H1 (cell line): Measurements from ENCODE around the gene ZBTB7B. TPM values are rescaled to one million over a fixed set of nuclear protein-coding genes. Genes with fewer than 3 reads are reported as not detected.

Experiments
- ATF2 ChIP-seq: IDR thresholded peaks from 2 replicates; pipeline ENCODE4 v1.6.1; 2012; ENCODE audit warnings: low read length, inconsistent platforms
- BACH1 ChIP-seq: IDR thresholded peaks from 2 replicates; pipeline ENCODE4 v1.6.1; 2012; ENCODE audit warnings: low read length, improper control_type of control experiment
- BCL11A ChIP-seq, 2 experiments: IDR thresholded peaks; one replicate each; pipeline ENCODE4 v1.6.1; 2011; ENCODE audit warnings: low read depth in 2 of 2, low read length in 2 of 2, mild to moderate bottlenecking in 2 of 2
- CBX8 ChIP-seq: fragments of 300-800, 300-1000 bp; sonication (generic); IDR thresholded peaks from 2 replicates; pipeline ENCODE4 v1.7.1; 2016; ENCODE audit warnings: low read depth, low read length, borderline replicate concordance
- CHD1 ChIP-seq: IDR thresholded peaks from 2 replicates; pipeline ENCODE4 v1.6.1; 2012; ENCODE audit warnings: low read depth, low read length, improper control_type of control experiment
- EGR1 ChIP-seq: IDR thresholded peaks from 2 replicates; pipeline ENCODE4 v1.6.1; 2011; ENCODE audit warnings: low read depth, low read length, borderline replicate concordance
- EZH2 ChIP-seq: fragments of 200-600 bp; sonication (generic); IDR thresholded peaks from 2 replicates; pipeline ENCODE4 v1.7.1; 2012; ENCODE audit warnings: low read depth, mild to moderate bottlenecking, moderate library complexity, low read length, inconsistent platforms; ENCODE audit not compliant: severe bottlenecking
- FOSL1 ChIP-seq: IDR thresholded peaks from 2 replicates; pipeline ENCODE4 v1.6.1; 2011; ENCODE audit warnings: mild to moderate bottlenecking, low read depth, low read length, moderate library complexity; ENCODE audit not compliant: insufficient read depth
- GABPA ChIP-seq: IDR thresholded peaks from 2 replicates; pipeline ENCODE4 v1.6.1; 2011; ENCODE audit warnings: mild to moderate bottlenecking, low read length, moderate library complexity, borderline replicate concordance; ENCODE audit not compliant: insufficient read depth
- KDM1A ChIP-seq: fragments of 200-600, 300-600 bp; sonication (generic); IDR thresholded peaks from 2 replicates; pipeline ENCODE4 v1.7.1; 2016; ENCODE audit warnings: mild to moderate bottlenecking, low read length, borderline replicate concordance
- NANOG ChIP-seq: IDR thresholded peaks from 2 replicates; pipeline ENCODE4 v1.6.1; 2011; ENCODE audit warnings: low read length, low read depth, mild to moderate bottlenecking, inconsistent platforms; ENCODE audit not compliant: insufficient read depth, poor library complexity, severe bottlenecking
- RAD21 ChIP-seq, 2 experiments: IDR thresholded peaks in 1 of 2; conservative IDR thresholded peaks in 1 of 2; 2 replicates each; pipeline ENCODE4 v1.6.1; 2011; ENCODE audit warnings: low read depth in 2 of 2, low read length in 2 of 2, improper control_type of control experiment in 1 of 2, inconsistent platforms in 1 of 2, mild to moderate bottlenecking in 1 of 2, moderate library complexity in 1 of 2
- RBBP5 ChIP-seq: IDR thresholded peaks from 2 replicates; pipeline ENCODE4 v1.7.1; 2012; ENCODE audit warnings: low read depth, mild to moderate bottlenecking, inconsistent platforms, low read length, moderate library complexity, borderline replicate concordance
- RNF2 ChIP-seq: fragments of 200-900, 300-1000 bp; sonication (generic); IDR thresholded peaks from 2 replicates; pipeline ENCODE4 v1.7.1; 2016; ENCODE audit warnings: borderline replicate concordance, low read depth, mild to moderate bottlenecking, antibody characterized with exemption, low read length; ENCODE audit not compliant: poor library complexity, severe bottlenecking; ENCODE audit errors: missing control alignments
- SIN3A ChIP-seq, 2 experiments: IDR thresholded peaks in 1 of 2; conservative IDR thresholded peaks in 1 of 2; 2 replicates each; pipeline ENCODE4 v1.6.1; 2011 to 2012; ENCODE audit warnings: low read length in 2 of 2, improper control_type of control experiment in 1 of 2, low read depth in 1 of 2, mild to moderate bottlenecking in 1 of 2
- SIRT6 ChIP-seq: IDR thresholded peaks from one replicate; pipeline ENCODE4 v1.7.1; 2012; ENCODE audit warnings: low read length, inconsistent platforms
- SIX5 ChIP-seq: IDR thresholded peaks from 2 replicates; pipeline ENCODE4 v1.6.1; 2011; ENCODE audit warnings: mild to moderate bottlenecking, low read depth, low read length
- TCF12 ChIP-seq: IDR thresholded peaks from 2 replicates; pipeline ENCODE4 v1.6.1; 2011; ENCODE audit warnings: low read depth, mild to moderate bottlenecking, low read length
- USF2 ChIP-seq: IDR thresholded peaks from 2 replicates; pipeline ENCODE4 v1.6.1; 2011; ENCODE audit warnings: low read length, improper control_type of control experiment
- polyA plus RNA-seq, 7 experiments: library from polyadenylated mRNA; depleted of rRNA in 3 of 7; stranded (reverse) in 5 of 7; unstranded in 2 of 7; fragments of >200 nt in 5 of 7; fragments of 200-250 nt in 2 of 7; gene quantifications; 1 replicate in 5 of 7; 2 replicates in 1 of 7; 4 replicates in 1 of 7; pipeline versions ENCODE4 v1.2.1 to v1.2.3, GENCODE V29; 2011 to 2013; ENCODE audit warnings: missing spikeins in 2 of 7, mixed read lengths in 2 of 7
- total RNA-seq: library from RNA; stranded (reverse); fragmentation: NEBNext Ultra II Directional; extraction: Animal tissue kit (Norgen Biotek cat#: 25700); gene quantifications from 2 replicates; pipeline ENCODE4 v1.2.1, GENCODE V29; 2021

The ZBTB7B gene
- total and polyA plus RNA-seq, 2 of the 8 experiments (the other 6 are each of a cell fraction or from before 2014, with no cell fraction given) = 24.5 to 36.9 TPM

DNA sequence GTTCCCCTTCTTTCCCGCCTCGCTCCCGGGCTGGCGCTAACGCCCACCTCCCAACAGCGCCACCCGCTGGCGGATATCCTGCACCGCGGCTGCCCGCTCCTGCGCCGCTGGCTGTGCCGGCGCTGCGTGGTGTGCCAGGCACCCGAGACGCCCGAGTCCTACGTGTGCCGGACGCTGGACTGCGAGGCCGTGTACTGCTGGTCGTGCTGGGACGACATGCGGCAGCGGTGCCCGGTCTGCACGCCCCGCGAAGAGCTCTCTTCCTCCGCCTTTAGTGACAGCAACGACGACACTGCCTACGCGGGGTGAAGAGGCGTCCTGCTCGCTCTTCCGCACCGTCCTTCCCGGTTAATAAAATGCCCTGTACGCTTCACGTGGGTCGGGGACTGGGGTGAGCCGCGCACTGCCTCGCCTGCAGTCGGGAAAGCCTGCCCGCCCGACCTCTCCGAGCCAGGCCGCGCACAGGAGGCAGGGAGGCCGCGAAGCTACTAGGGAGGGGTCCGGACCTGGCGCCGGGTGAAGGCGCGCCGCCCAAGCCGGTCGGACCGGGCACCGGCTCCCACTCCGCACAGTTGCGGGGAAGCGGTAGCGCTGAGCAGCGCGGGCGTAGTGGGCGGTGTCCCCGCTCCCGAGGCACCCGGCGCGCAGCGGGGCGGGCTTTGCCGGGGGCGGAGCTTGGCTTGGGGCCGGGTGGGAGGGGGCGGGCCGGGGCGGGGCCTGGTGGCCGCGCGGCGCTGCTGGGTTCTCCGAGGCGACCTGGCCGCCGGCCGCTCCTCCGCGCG, 48.1 kb downstream of the ZBTB7B start, which contains the start of gene ADAM15 (continued):
- TF ChIP-seq TCF12 (no peak), KDM1A (no peak), ATF2 (0 out of 2 replicates have a peak, but pooled peaks have one; percentile 37), RBBP5 (0 out of 2 replicates have a peak, but pooled peaks have one; percentile 28), CBX8 (no peak), NANOG (no peak), SIX5 (no peak), GABPA (peak; percentile 52; the same call in 1 of the 2 replicates), RAD21 (IDR thresholded peaks at IDR 0.05 in 1 of 2, conservative IDR thresholded peaks at IDR 0.05 in 1 of 2; ENCODE audit: low read depth in 2 of 2, low read length in 2 of 2) (peak; percentile 51 to 65), SIRT6 (no peak), CHD1 (no peak), BACH1 (no peak; the same call in 1 of the 2 replicates), RNF2 (no peak), EGR1 (peak; percentile 51; the same call in 1 of the 2 replicates), BCL11A (IDR thresholded peaks at IDR 0.05; ENCODE audit: low read depth in 2 of 2, low read length in 2 of 2) (no peak), FOSL1 (no peak), USF2 (no peak), EZH2 (no peak), SIN3A (conservative IDR thresholded peaks at IDR 0.05 in 1 of 2, IDR thresholded peaks at IDR 0.05 in 1 of 2; ENCODE audit: low read depth in 1 of 2, low read length in 2 of 2) (peak; percentile 70 to 73; a peak in 1 of 4 replicates)
